ENCODE results near the gene CHST12.
"Not testable (repeated sequence)": the region's sequence is repeated elsewhere in the genome, so short reads cannot be mapped to it uniquely, and the experiment has no call there.

Gene CHST12

DNA sequence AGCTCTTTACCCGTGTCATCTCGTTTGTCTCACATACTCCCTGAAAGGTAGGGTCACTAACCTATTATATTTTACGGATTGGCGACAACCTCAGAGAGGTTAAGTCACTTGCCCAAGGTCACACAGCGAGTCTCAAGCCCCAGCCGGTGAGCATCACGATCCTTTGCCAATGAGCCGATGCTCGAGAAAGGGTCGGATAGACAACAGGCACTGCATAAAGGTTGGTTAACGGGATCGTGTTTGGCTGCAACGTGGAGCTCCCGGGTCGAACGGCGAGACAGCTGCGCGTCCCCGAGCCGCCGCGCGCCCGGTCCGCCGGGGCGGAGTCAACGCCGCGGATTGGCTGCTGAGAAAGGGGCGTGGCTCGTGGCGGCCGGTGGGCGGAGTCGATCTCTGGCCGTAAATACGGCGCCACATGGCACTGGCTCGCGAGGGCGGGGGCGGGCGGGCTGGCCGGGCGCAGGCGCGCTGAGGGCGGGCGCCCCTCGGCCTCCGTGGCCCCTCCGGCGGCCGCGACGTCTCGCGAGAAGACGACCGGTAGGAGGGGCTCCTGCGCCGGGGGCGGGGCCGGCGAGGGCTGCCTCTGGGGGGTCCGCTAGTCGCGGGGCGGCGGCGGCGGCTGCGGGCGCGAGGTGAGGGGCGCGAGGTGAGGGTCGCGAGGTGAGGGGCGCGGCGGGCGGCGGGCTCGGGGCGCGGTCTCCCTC, at the start of gene CHST12:
CHST12 (plus strand) TSS at position 598 of the 704 bp plus-strand sequence. CDS start 29,029 bp downstream, outside the sequence.
- peak; percentile 96 for DNase-seq (ENCODE audit: low spot score)

DNA sequence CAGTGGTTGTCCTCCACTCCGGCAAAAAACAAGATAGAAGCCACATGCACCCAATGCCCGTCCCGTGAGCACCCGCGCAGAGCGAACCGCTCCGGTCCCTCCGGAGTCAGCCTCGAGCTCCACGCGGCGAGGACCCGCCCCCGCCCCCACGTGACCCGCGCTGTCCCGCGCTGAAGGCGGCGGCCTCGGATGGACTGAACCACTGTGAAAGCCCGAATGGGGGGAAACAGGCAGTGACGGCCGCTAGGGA, 49.5 kb upstream of the CHST12 start:
- peak; percentile 93 for DNase-seq (ENCODE audit: low spot score)

DNA sequence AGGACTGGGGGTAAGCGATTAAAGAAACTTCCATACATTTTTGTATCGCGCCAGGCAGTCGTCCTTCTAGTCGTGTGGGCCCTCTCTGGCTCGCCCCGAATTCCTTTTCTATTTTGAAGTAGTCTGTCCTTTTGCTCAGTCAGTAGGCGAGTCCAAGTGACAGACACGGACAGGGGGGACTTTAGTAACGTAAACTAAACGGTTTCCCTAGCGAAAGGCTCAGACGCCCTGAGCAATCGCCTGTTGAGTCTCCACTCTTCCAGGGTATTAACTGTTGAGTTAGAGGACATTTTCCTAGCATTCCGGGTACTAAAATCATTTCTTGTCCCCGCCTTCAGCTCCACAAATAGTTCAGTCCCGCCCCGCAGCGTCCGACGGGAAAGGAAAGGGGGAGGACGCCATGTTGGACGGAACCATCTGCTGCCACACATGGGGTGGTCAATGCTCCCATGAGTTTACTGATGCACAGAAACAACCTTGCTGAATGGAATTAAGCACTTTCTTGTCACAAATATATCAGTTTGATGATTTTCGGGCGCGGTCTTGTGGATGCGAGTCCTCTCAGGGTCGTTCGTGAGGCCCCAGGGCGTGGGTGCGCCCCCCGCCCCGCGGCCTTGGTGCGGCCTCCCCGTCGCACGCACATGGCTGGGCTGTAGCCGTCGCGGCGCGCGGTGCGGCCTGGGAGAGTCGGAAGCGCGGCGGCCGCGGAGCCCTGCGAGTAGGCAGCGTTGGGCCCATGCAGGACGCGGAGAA, 49.0 kb upstream of the CHST12 start, which contains the start of gene EIF3B:
EIF3B (plus strand) TSS at position 642 of the 753 bp plus-strand sequence; CDS start at position 737, 95 bp downstream.
- peak; percentile 90 for DNase-seq (ENCODE audit: low spot score)

DNA sequence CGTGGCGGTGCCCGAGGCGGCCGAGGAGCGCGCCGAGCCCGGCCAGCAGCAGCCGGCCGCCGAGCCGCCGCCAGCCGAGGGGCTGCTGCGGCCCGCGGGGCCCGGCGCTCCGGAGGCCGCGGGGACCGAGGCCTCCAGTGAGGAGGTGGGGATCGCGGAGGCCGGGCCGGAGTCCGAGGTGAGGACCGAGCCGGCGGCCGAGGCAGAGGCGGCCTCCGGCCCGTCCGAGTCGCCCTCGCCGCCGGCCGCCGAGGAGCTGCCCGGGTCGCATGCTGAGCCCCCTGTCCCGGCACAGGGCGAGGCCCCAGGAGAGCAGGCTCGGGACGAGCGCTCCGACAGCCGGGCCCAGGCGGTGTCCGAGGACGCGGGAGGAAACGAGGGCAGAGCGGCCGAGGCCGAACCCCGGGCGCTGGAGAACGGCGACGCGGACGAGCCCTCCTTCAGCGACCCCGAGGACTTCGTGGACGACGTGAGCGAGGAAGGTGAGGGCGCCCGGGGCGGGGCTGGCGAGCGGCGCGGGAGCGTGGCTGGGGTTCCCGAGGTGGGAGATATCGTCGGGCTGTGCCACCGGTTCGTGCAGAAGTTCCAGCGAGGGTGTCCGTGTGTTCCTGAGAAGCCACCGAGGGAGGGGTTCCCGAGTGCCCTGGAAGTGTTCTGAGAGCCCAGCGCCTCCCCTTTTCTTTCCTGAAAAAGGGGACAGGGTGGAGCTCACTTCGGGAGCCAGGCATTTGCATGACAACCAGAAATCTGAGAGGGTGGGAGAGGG, 48.3 kb upstream of the CHST12 start:
- DNase-seq (ENCODE audit: low spot score): no peak

DNA sequence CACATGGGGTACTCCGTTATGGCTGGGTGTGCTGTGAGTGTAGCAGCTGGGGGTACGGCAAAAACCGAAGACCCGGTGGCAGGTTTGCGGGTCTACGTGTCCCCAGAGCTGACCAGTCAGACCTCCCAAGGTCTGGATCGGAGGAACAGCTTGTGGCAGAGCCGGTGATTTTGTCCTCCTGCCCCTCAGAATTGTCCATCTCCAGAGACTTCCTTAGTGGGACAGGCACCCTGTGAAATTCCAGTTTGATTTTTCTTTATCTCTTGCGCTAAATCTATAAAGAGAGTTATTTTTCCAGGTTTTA, 47.8 kb upstream of the CHST12 start:
- no peak for DNase-seq (ENCODE audit: low spot score)

DNA sequence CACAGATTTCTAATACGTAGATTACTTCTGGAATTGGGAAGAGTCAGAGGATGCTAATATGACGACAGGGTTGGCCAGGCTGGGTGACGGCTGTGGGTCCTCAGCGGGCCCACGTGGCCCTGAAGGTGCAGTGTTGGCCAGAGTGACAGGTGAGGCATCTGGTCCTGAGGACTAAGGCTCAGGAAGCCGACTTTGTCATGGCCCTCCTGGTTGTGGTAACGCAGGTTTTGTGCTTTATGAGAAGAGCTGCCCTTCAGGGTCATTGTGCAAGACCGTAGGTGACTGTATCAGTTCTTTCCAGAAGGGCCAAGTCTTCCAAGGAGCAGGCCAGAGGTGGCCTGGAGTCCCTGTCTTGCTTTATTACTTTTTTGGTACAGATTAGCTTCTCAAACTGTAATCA, 46.2 kb upstream of the CHST12 start:
- no peak for DNase-seq (ENCODE audit: low spot score)

DNA sequence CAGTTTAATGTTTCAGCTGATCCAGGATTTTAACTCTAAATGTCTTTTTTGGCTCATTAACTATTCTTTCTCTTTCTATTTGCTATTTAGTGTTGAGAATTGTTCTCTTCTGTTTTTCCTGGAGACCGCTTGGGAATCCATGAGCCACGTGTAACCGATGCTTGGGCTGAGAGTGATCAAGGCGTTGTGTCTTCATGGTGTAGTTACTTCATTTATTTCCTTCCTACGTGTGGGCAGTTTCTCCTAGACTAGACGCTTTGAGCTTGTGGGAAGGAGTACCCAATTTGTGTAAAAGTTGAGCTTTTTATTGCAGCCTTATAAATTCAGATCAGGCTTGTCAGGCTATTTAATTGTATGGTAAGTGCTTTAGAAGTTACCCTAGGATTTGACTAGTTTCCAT, 45.8 kb upstream of the CHST12 start:
- DNase-seq (ENCODE audit: low spot score): no peak

DNA sequence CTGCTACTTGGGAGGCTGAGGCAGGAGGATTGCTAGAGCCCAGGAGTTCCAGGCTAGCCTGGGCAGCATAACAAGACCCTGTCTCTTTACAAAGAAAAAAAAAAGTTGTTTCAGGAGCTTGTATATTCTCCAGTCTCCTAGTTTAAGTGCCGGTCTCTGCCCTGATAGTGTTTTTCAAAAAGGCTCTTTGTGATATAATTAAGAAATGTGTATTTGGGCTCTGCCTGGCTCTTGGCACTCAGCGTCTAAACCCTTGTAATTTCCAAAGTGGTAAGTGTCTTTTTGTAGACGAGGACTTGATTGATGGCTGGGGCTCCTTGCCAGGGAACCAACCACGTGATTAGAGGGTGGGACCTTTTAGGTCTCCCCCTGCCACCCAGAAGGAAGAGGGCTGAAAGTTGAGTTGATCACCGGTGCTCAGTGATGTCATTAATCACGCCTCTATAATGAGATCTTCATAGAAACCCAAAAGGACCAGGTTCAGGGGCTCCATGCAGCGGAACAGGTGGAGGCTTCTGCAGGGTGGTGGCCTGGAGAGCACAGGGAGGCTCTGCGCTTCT, 44.4 kb upstream of the CHST12 start:
- DNase-seq (ENCODE audit: low spot score): no peak

DNA sequence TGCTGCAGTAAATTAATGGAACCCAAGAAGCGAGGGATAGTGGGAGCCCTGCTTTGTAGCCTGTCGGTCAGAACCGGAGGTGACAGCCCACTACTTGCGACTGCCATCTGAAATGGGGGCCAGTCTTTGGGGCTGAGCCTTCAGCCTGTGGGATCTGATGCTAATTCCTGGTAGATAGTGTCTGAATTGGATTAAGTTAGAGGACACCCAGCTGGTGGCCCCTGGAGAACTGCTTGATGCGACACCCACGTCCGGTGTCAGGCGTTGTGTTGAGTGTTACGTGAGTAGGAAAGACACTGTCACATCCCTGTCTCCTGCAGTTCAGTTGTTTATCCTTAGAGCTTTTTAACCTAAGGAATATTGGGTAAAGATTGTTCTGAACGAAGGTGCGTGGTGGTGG, 43.8 kb upstream of the CHST12 start:
- no peak for DNase-seq (ENCODE audit: low spot score)

DNA sequence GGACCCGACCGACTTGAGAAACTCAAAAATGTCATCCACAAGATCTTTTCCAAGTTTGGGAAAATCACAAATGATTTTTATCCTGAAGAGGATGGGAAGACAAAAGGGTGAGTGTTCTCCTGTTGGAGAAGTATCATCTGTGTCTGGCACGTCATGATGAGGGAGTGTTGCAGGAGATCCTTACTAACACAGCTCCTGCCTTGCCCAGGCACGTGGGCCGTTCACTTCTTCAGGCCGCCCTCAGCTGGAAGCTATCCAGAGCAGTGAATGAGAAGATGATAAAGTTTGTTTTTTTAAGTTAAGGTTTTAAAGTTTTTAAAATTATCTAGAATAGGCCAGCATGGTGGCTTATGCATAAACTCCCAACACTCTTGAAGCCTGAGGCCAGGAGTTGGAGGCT, 42.6 kb upstream of the CHST12 start:
- DNase-seq (ENCODE audit: low spot score): no peak

DNA sequence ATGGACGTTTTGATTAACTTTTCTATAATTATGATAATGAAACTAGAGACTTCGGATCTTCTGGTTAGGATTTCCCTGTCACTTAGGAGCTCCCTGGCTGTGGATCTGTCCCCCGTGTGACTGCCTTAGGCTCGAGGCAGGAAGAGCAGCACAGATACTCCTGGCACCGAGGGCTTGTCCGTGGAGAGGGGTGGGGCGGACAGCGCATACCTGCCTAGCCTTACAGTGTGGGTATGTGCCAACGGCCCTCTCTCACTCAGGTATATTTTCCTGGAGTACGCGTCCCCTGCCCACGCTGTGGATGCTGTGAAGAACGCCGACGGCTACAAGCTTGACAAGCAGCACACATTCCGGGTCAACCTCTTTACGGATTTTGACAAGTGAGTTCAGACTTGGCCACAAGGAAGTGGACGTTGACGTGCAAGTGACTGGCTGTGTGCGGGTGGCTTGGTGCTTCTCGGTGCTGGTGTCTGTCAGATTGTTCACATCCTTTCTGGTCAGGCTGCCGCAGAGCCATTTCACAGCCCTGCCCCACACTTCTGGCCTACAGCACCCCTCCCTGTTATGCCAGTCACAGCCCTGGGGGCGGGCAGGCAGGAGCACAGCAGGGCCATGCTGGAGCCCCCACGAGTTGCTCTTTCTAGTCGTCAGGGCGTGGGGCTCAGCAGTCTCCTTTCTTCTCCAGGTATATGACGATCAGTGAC, 40.9 kb upstream of the CHST12 start:
- no peak for DNase-seq (ENCODE audit: low spot score)

DNA sequence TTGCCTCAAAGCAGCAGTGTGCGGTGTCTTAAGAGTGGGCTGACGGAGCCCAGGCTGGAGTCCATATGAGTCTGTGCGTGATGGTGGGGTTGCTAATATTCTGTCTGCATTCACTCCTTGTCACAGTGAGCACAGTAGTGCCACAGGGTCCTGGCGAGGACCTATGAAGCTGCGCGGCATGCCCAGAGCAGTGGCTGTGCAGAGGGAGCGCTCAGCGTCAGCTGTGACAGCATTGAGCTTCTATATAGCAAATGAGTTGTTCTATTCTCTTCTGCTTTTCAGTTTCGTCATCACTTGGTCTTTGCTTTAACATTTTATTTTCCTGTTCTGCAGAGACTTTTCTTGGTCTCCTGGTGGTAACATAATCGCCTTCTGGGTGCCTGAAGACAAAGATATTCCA, 34.3 kb upstream of the CHST12 start:
- no peak for DNase-seq (ENCODE audit: low spot score)

DNA sequence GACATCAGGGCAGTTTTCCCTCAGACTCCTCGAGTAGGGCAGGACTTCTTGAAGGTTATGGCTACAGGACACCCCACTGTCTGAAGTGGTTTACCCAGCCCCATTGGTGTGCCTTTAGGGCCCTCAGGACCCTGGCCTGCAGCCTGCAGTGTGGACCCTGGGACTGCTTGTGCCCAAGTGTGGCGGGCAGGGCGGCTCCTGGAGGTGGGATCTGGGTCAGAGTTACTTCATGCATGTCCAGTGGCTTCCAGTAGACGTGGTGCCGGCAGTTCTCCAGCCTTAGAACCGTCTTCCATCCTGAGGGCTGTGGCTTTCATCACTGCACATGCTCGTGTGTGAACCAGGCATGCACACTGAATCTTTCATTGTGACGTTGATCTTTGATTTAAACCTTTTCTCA, 32.1 kb upstream of the CHST12 start:
- DNase-seq (ENCODE audit: low spot score): no peak

DNA sequence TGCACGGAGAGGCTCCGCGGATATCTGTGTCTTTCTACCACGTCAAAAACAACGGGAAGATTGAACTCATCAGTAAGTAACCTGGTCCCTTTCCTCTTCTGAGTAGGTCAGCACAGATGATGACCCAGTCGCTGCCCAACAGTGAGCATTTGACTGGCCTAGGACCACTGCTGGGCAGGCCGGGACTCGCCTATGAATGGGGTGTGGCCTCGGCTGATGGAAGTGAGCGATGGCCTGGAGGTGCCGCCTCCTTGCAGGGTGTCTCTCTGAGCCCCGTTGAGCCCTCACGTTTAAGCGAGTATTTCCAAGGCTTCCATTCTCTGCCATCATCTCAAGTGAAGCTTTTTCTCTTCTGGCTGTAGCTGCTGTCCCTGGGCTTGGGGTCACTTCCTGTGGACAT, 30.7 kb upstream of the CHST12 start:
- DNase-seq (ENCODE audit: low spot score): no peak

DNA sequence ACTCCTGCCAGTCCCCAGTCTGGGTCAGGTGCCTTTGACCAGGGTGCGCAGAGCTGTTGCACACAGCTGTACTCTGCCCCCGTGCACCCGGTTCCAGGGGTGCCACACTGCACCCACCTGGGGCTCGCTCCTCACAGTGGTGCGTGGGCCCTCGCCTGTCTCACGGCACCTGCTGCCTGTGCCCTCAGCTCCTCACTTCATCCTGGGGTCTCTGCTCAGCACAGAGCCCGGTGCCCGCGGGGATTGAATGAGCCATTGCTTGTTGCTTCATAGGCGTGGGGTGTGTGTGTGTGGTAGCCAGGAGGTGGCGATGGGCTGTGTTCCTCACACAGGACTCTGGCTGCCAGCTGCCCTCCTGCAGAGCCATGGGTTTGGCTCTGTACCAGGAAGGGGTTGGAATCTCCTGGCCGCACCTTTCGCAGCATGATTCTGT, 30.3 kb upstream of the CHST12 start:
- DNase-seq (ENCODE audit: low spot score): no peak

DNA sequence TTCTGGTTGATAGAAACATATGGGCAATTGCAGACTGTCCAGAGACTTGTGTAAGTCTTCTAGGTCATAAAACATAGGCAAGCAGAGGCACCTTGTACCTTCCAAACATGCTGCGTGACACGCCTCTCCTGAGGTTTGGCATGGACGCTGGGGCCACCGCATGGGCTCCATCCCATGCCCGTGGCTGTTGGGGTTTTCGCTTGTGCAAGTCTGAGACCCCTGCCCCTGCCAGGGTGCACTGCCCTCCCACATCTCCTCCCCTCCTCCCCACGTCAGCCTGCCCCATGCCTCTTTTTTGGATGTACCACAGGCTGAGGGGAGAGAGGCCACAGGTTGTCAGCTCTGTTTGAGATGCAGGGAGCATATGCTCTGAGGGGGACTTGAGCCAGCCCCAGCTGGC, 29.8 kb upstream of the CHST12 start:
- no peak for DNase-seq (ENCODE audit: low spot score)

DNA sequence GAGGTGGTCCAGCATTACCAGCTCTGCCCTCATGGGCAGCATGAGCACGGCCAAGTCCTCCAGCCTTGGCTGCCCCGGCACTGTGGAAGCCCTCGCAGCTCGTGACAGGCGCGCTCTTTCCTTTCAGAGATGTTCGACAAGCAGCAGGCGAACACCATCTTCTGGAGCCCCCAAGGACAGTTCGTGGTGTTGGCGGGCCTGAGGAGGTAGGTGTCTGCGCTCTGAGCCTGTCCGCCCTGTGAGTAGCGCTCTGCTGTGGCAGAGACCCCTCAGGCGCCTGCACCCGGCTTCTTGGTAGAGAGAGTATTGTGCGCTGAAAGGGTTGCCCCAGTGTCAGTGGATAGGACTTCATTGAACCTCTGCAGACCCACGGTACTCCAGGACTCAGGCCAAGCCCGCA, 29.0 kb upstream of the CHST12 start:
- no peak for DNase-seq (ENCODE audit: low spot score)

DNA sequence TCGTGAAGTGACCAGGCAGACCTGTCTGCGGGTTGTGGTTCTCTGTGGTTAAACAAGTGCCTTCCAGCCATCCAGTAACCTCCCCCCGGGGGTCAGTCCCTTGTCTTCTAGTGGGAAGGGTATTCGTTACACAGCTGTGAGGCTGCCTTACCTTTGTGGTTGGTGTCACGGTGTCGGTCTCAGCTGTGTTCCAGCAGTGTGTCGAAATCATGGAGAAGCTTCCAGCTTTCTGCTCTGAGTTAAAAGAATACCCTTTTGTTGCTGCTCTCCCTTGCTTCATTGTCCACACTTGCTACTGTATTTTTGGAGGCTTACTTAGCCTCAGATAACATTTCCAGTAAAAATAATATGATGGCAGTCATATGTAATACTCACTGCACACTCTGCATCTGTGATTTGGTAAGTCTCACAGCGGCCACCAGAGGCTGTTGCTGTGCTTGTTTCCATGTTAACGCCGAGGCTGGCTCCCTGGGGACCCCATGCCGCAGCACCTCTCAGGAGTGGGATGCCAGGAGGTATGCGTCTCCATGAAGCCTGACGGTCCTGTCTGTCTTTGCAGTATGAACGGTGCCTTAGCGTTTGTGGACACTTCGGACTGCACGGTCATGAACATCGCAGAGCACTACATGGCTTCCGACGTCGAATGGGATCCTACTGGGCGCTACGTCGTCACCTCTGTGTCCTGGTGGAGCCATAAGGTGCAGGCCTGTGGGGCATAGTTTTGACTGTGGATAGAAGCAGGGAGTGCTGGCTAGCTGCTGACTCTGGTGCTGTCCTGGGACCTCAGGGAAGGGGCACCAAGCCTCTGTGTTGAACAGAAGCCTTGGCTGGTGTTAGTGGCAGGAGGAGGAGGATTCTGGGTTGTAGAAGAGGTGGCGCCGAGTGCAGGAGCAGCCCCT, 28.3 kb upstream of the CHST12 start:
- DNase-seq (ENCODE audit: low spot score): no peak

DNA sequence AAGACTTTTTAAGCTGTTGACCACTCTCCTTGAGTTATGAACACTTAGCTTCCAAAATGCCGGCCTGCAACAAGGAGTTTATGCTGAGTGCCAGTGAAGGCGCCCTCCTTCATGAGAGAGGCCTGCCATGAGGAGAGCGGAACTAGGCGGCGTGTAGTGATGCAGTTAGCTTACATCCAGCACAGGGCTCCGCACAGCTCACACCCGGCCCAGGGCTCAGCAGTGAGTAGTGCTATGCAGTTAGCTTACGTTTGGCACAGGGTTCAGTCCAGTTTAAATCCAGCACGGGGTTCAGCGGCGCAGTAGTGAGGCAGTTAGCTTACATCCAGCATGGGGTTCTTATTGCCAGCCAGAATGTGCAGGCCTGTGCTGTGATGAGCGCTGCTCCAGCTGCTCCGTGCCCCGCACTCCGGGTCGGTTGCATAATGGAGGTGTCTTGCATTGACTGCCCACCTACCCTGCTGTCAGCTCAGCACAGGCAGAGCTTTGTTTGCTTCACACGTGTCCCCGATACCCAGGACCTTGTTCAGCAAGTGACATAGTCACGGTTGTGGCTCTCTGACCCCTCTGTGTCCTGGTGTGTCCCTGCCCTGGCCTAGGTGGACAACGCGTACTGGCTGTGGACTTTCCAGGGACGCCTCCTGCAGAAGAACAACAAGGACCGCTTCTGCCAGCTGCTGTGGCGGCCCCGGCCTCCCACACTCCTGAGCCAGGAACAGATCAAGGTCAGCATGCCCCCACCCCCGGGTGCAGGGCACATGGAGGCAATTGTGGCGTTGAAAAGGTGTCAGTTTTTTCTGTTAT, 26.9 kb upstream of the CHST12 start:
- no peak for DNase-seq (ENCODE audit: low spot score)

DNA sequence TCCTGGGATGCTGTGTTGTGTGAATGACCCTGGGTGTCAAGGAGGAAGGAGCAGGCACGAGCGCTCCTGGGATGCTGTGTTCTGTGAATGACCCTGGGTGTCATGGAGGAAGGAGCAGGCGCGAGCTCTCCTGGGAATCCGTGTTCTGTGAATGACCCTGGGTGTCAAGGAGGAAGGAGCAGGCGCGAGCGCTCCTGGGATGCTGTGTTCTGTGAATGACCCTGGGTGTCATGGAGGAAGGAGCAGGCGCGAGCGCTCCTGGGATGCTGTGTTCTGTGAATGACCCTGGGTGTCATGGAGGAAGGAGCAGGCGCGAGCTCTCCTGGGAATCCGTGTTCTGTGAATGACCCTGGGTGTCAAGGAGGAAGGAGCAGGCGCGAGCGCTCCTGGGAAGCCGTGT, 25.9 kb upstream of the CHST12 start:
- not testable (repeated sequence) for DNase-seq (ENCODE audit: low spot score)
